T-helper 2 cell treated with Interferon-gamma antibody and Interleukin-4, amounts not matched to agents 100 ng/mL and 5 ng/mL, for 36 hours (primary cell): ENCODE data around the gene CCL13. TPM values are rescaled to one million over a fixed set of nuclear protein-coding genes. Genes with fewer than 3 reads are reported as not detected.

Experiments used
- intact Hi-C: fragments of 100-400 bp; cut with micrococcal nuclease; formaldehyde crosslinking; loops from one replicate; pipeline ENCODE4 v1.15.1; 2023
- total RNA-seq: library from RNA; stranded (reverse); gene quantifications from 2 replicates; pipeline ENCODE4 v1.2.3, GENCODE V29; 2022

CCL13 gene
- total RNA-seq, 1 donor from 2014 or later, result not detected

DNA sequence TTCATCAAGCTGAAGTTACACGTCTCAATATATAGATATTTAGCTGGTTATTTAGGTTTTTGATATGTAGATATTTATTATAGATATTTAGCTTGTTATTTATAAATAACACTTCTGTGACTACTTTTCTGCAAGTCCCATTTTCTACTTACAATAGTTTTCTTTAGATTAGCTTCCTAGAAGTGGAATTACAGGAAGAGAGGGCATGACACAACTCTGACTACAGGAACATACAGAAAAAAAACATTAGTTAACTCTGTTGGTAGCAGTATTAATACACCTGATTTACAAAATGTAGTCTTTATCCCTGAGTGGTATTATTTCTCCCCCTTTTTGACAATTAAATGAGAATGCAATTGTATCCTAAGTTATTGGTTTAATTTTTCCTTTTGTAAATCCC lies 28.0 kb downstream of the CCL13 start:
- intact Hi-C loops, result no loop called here

DNA sequence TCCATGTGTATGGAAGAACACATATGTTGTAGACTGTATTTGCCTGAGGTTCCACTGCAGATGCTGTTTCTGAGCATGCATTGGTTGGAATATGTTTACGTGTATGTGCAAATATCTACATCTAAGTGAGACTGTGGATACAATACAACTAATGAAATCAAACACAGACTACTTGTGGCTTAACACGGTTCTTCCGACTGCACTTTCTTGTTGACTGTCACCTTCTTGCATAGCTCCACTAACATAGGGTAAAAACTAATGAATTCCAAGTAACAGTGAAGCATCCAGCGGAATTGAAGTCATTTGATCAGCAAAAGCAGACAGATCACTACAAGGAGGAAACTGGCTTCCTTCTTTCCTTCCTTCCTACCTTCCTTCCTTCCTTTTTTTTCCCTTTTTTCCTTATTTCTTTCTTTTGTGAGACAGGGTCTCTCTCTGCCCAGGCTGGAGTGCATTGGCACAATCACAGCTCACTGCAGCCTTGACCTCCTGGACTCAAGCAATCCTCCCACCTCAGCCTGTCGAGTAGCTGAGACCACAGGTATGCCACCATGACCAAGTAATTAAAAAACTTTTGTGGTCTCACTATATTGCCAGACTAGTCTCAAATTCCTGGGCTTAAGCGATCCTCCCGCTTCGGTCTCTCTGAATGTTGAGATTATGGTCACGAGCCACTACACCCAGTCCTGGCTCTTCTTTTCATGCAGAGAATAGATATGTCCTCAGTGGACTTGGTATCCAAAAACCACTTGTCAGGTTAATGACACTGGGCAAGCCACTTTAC lies 28.7 kb downstream of the CCL13 start:
- intact Hi-C loops, result no loop called here

DNA sequence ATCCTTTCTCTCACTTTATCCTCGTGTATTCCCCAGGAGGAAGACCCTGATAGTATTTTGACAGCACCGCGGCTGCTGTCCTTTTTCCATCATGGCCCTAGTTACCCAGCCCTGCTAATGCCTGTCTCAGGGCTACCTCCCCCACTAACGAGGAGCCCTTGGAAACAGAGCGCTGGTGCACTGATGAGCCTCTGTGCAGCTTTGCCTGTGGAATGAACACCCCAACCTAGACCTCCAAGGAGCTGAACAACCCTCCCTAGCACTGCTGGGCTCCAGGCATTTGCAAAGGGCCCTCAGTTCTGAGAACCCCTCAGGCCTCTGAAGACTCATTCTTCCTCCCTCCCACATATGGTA lies 30.0 kb downstream of the CCL13 start:
- intact Hi-C loops, result no loop called here

DNA sequence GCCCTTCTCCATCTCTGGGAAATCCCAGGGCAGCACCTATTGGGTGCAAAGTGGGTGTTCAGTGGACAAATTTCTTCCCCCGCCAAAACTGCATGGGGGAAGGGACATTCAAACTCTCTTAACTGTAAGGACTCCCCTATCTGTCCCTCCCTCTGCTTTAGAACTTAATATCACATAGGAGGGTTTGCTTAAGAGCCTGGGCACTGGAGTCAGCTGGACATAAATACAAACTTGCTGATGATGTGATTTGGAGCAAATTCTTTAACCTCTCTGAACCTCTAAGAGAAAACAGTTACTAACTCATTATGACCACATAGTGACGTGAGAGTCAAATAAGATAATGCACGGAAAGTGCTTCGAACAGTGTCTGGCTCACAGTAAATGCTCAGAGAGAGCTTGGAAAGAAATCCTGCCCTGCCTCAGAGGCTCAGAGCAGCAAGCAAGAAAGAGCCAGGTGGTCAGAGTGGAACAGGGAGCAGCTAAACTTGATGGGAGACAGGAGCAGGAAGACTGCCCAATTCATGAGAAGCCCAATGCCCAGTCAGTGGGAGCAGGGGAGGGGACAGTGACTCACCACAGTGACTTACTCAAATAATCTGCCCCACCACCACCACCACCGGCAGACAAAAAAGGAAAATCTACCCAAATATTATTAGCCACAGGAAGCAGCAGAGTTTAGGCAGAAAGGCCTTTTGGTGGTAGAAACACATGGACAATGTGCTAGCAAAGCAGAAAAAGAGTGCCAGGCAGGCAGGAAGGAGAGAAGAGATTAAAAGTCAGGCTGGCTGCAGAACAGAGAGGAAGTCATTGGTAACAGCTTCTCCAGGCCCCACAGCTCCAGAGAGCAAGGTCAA lies 30.6 kb downstream of the CCL13 start:
- intact Hi-C loops, result no loop called here

DNA sequence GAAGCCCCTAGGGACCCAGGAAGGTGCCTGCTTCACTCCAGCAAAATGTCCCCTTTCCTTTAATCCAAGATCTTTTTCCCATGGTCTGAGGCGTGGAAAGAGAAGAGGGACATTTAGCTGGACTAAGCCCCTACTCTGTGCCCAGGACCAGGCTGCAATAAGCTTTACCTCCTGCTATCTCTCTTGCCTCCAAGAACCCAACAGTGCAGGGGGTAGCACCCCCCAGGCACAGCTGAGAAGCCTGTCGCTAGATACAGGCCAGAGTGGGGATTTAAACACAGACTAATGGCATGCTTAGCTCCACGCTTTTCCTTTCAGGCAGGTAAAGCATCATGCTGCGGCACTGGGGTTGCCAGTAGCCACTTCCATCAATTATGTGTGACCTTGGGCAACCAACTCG lies 31.3 kb downstream of the CCL13 start:
- intact Hi-C loops, result no loop called here

DNA sequence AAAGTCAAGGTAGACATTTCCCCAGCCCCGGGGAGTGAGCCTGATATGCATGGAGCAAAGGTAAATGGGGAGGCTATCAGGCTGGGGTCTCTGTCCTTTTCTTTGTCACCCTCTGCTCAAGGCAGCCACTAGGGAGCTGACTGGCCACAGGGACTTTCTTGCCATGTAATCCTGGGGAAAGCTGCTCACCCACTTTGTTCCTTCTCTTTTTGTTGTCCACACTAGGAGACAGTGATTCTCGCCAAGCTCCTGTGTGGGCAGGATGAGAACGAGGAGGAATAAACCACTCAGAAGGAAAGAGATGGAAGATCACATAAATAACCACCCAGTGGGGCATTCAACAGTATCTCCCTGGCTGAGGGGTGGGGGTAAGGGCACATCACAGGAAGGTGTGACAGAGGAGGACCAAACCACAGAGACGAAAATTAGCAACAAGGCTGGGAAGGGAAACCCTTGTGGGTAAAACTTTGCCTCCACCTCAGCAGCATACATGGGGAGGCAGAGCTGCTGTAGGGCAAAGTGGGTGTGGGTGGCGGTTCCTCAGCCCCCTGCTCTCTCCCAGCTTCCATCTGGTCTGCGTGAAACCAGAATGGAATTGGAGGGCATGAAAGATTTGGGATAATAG lies 33.0 kb downstream of the CCL13 start:
- intact Hi-C loops, result no loop called here

DNA sequence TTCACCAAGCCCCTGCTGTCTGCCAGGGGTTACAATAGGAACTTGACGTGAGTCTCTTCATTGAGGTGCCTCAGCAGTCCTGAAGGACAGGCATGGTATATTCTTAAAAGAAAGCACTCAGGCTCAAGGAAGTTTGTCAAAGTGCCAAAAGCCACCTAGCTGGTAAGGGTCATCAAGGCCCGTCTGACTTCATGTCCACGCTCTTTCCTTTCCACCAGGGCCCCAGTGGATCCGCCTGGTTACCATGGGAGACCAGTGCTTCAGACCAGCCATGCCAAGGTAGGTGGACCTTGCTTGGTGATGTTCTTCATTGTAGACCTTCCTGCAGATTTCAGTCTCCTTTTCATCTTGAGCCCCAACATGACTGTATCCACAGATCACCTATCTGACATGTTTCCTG lies 34.4 kb downstream of the CCL13 start:
- intact Hi-C loops, result no loop called here

DNA sequence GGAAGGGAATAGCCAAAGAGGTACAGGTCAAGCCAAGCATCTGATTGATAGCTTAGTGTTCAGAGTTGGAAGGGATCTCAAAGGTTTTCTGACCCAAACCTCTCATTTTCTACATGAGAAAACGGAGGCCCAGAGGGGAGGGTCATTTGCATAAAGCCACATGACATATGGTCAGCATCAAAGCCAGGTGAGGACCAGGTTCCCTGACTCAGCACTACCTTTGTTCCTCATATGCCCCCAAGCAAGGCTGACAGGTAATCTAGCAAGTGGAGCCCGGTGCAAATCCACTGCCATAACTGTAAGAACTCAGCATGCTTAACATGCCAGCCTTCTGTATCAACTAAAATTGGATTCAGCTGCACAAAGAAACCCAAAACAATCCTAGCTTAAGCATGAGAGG lies 35.0 kb downstream of the CCL13 start:
- intact Hi-C loops, result no loop called here

DNA sequence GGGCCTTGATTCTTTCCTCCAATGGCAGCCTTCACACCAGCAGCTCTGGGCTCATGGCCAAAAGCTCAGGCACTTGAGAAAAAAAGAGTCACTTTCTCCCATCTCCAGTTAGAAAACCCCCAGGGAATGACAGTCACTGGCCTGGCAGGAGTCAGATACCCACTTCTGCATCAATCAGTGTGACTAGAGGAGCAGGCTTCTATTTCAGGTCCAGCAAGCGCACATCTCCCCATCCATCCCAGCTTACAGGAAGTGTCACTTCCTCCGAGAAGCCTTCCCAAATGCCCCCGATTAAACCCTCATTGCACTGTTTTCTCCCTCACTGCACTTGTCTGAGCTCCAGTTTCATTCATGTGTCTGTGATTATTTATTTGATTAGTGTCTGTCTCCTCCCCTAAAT lies 37.1 kb downstream of the CCL13 start:
- intact Hi-C loops, result no loop called here

DNA sequence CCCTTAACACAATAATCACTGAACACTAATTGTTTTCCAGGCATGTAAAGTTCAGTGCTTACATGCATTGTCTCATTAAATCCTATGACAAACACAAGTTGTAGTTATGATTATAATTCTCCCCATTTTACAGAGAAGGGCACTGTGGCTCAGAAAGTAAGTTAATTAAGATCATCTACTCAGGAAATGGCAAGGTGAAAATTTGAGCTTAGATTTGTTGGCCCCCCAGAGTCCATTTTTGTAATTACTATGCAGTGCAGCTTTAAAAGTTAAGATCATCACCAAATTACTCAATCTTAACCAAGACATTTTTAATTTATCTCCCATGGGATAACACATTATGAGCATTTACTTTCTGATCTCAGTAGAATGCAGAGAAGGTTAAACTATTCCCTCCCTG lies 41.0 kb downstream of the CCL13 start:
- intact Hi-C loops, result no loop called here

DNA sequence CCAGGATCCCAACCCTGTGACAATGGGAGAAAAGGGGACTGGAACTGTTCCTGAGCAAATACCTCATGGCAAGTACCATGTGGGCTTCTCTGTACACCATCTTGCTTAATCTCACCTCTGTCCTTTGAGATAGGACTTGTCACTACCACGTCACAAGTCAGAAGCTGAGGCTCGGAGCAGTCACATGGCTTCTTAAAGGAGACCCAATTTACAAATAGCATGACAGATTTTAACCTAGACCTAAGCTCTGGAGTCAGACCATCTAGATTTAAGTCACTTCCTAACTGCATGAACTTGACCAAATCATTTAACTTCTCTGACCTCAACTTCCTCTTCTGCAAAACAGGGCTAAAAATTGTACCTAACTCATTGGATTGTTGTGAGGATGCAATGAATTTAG lies 42.7 kb downstream of the CCL13 start:
- intact Hi-C loops, result no loop called here

DNA sequence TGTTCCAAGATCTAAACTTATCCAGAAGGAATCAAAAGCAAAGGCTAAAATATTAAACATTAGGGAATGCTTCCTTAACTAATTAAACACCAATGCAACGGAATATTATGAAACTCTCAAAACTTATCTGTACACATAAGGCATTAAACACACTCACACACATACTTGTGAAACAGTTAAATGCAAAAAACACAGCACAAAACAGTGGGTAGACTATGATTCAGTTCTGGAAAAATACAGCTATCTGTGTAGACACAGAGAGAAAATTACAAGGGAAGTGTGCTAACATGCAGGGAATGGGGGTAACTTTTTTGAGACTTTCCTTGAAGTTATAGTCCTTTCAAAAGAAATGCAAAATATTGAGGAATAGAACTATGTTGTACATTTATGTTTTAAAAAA lies 43.4 kb downstream of the CCL13 start:
- intact Hi-C loops, result no loop called here

DNA sequence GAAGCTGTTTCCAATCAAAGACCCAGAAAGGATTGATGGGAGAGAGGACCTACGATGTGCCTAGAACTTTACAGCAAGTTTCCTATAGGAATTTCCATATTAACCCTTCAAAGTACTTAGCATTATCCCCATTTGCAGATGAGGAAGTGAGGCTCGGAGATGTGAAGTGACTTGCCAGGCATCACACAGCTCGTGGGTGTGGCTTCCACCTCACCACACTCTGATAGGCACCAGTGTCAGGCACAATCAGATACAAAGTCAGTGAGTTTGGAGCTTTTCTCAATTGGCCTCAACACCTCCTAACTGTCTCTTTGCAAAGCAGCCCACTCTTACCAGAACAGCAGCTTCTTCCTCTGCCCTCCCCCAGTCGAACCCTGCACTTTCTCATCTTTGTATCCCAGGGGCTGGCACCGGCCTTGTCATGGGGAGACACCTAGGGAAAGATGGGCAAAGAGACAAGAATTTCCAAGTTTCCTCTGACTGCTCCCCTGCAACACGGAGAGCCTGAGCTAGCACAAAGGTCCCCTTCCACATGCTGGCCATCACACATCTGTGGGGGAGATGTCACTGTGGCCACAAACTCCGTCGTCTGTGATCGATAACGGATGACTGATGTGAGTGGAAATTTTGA lies 44.1 kb downstream of the CCL13 start:
- intact Hi-C loops, result no loop called here

DNA sequence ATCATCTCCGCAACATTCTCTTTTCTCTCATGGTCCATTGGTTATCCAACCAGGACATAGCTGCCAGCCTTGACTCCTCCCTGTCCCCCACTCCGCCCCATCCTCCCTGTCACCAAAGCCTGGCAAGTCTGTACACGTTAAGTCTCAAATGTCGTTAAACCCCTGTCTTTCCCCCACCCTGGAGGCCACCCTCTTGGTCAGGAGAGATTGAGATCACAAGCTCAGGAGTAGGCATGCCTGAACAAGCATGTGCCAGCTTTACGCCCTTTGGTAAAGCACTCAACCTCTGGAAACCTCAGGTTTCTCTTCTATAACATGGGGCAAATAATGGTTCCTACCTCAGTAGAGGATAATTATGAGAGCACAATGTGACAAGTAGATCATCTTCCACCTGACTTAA lies 44.9 kb downstream of the CCL13 start:
- intact Hi-C loops, result no loop called here

DNA sequence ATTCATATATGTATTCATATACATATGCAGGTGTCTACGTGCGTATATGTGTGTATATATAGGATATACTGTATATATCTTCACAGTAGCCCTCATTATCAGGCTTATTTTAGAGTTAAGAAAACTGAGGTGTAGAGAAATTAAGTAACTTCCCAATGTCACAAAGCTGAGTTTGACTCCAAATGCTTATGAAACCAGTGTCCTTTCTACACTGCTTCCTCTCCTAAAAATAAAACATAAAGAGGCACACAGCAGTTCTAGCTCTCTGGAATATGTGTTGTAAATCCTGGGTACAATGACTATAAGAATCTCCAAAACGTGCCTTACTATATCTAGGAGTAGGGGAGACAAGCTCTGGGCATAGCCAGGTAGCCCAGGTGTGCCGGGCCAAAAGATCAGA lies 46.7 kb downstream of the CCL13 start:
- intact Hi-C loops, result no loop called here

DNA sequence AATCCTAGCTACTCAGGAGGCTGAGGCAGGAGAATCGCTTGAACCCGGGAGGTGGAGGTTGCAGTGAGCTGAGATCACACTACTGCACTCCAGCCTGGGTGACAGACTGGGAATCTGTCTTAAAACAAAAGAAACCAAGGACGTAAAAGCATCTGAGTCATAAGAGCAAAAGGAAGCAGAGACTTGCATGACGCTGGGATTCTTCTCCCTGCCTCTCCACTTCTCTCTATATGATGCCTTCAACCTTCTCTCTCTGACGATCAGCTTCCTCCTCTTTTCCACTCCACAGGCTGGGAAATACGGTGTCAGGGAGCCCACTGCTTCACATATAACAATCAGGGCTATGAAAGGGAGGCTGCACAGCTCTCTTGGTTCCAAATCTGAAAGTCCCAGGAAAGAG lies 49.9 kb downstream of the CCL13 start:
- intact Hi-C loops, result no loop called here

Other genes starting within 250 kb of the CCL13 start
- gene CCL2, start 101.2 kb upstream of the CCL13 start, total RNA-seq, result not detected in 2 replicates
- not detected in 2 replicates for gene CCL7, start 86.3 kb upstream of the CCL13 start, total RNA-seq
- not detected in 2 replicates for gene CCL11, start 70.7 kb upstream of the CCL13 start, total RNA-seq
- not detected in 2 replicates for gene CCL8, start 37.0 kb upstream of the CCL13 start, total RNA-seq
- 8.4 and 9.5 TPM in 2 replicates for gene CCL1, start 6.8 kb downstream of the CCL13 start, total RNA-seq
- gene TMEM132E, start 223.1 kb downstream of the CCL13 start, total RNA-seq, result not detected in 2 replicates